Liver (tissue), 9 donors: Measurements from ENCODE around the gene DCPS. TPM values are rescaled to one million over a fixed set of nuclear protein-coding genes. Genes with fewer than 3 reads are reported as not detected.

ENCODE experiments used
- DNase-seq: peaks from one replicate; pipeline ENCODE4 v3.0.0-alpha.2; 2017; ENCODE audit warnings: low spot score
- H3K27ac ChIP-seq, 2 donors: one replicate each; pipeline ENCODE4 v1.7.0; 2013; ENCODE audit warnings: inconsistent platforms in 2 of 2, low read length in 2 of 2, control low read depth in 1 of 2, low read depth in 1 of 2, mild to moderate bottlenecking in 1 of 2
- H3K27me3 ChIP-seq, 4 donors: one replicate each; pipeline versions ENCODE4 v1.6.1 to v1.7.0; 2013; ENCODE audit warnings: low read length in 3 of 4, inconsistent platforms in 1 of 4, mild to moderate bottlenecking in 1 of 4, moderate library complexity in 1 of 4; ENCODE audit not compliant: control insufficient read depth in 4 of 4, insufficient read depth in 4 of 4
- H3K36me3 ChIP-seq, 4 donors: one replicate each; pipeline versions ENCODE4 v1.6.1 to v1.7.0; 2013; ENCODE audit warnings: low read length in 3 of 4, mild to moderate bottlenecking in 3 of 4, low read depth in 1 of 4, moderate library complexity in 1 of 4; ENCODE audit not compliant: control insufficient read depth in 4 of 4, insufficient read depth in 3 of 4
- H3K4me1 ChIP-seq, 4 donors: one replicate each; pipeline versions ENCODE4 v1.6.1 to v1.7.0; 2013; ENCODE audit warnings: low read length in 3 of 4, mild to moderate bottlenecking in 3 of 4, moderate library complexity in 1 of 4; ENCODE audit not compliant: control insufficient read depth in 4 of 4, insufficient read depth in 4 of 4
- H3K4me3 ChIP-seq, 3 donors: one replicate each; pipeline versions ENCODE4 v1.6.1 to v1.7.0; 2013; ENCODE audit warnings: low read length in 3 of 3, control low read depth in 1 of 3, low read depth in 1 of 3, mild to moderate bottlenecking in 1 of 3
- H3K9ac ChIP-seq, 2 donors: one replicate each; pipeline ENCODE4 v1.7.0; 2013; ENCODE audit warnings: low read length in 2 of 2, mild to moderate bottlenecking in 2 of 2, moderate library complexity in 2 of 2, control low read depth in 1 of 2, low read depth in 1 of 2
- H3K9me3 ChIP-seq, 4 donors: one replicate each; pipeline versions ENCODE4 v1.6.1 to v1.7.0; 2013; ENCODE audit warnings: low read length in 3 of 4; ENCODE audit not compliant: control insufficient read depth in 4 of 4
- EGR1 ChIP-seq, 2 donors: IDR thresholded peaks; 2 replicates each; pipeline ENCODE4 v1.6.1; 2016 to 2018; ENCODE audit warnings: antibody characterized with exemption in 2 of 2, low read depth in 2 of 2
- FOXA1 ChIP-seq: IDR thresholded peaks from 2 replicates; pipeline ENCODE4 v1.6.1; 2016; ENCODE audit warnings: antibody characterized with exemption
- FOXA2 ChIP-seq: IDR thresholded peaks from 2 replicates; pipeline ENCODE4 v1.6.1; 2016; ENCODE audit warnings: antibody characterized with exemption
- GABPA ChIP-seq, 2 donors: IDR thresholded peaks in 1 of 2; conservative IDR thresholded peaks in 1 of 2; 2 replicates each; pipeline ENCODE4 v1.6.1; 2016; ENCODE audit warnings: antibody characterized with exemption in 2 of 2, mild to moderate bottlenecking in 1 of 2, moderate library complexity in 1 of 2
- HNF4A ChIP-seq, 2 donors: conservative IDR thresholded peaks; 2 replicates each; pipeline ENCODE4 v1.6.1; 2016; ENCODE audit warnings: antibody characterized with exemption in 2 of 2, mild to moderate bottlenecking in 2 of 2
- HNF4G ChIP-seq: IDR thresholded peaks from 2 replicates; pipeline ENCODE4 v1.6.1; 2016; ENCODE audit warnings: antibody characterized with exemption
- JUND ChIP-seq, 2 donors: IDR thresholded peaks; 2 replicates each; pipeline ENCODE4 v1.6.1; 2016; ENCODE audit warnings: antibody characterized with exemption in 2 of 2
- NR2F2 ChIP-seq: IDR thresholded peaks from 2 replicates; pipeline ENCODE4 v1.6.1; 2016; ENCODE audit warnings: antibody characterized with exemption
- RAD21 ChIP-seq, 2 donors: IDR thresholded peaks; 2 replicates each; pipeline ENCODE4 v1.6.1; 2016; ENCODE audit warnings: antibody characterized with exemption in 2 of 2, mild to moderate bottlenecking in 2 of 2
- RXRA ChIP-seq, 2 donors: IDR thresholded peaks; 2 replicates each; pipeline ENCODE4 v1.6.1; 2017 to 2018; ENCODE audit warnings: antibody characterized with exemption in 2 of 2, mild to moderate bottlenecking in 1 of 2
- SP1 ChIP-seq: IDR thresholded peaks from 2 replicates; pipeline ENCODE4 v1.6.1; 2018; ENCODE audit warnings: antibody characterized with exemption, mild to moderate bottlenecking
- TAF1 ChIP-seq: conservative IDR thresholded peaks from 2 replicates; pipeline ENCODE4 v1.6.1; 2016; ENCODE audit warnings: antibody characterized with exemption, mild to moderate bottlenecking
- YY1 ChIP-seq: IDR thresholded peaks from 2 replicates; pipeline ENCODE4 v1.6.1; 2016; ENCODE audit warnings: antibody characterized with exemption, mild to moderate bottlenecking
- WGBS: extraction: QIAGEN DNeasy Blood & Tissue Kit; methylation state at CpG from one replicate; pipeline ENCODE4 v1.1.7; 2013; 5-methylcytosine and 5-hydroxymethylcytosine counted together
- polyA plus RNA-seq, 2 donors: library from polyadenylated mRNA; stranded (reverse) in 1 of 2; unstranded in 1 of 2; fragments of 200-250 nt in 1 of 2; fragments of >200 nt in 1 of 2; fragmentation: Nextera tagmentation in 1 of 2; extraction: Ambion mirVana in 1 of 2; gene quantifications; one replicate each; pipeline versions ENCODE4 v1.2.1 to v1.2.3, GENCODE V29; 2013 to 2015
- total RNA-seq, 2 donors: library from RNA; depleted of rRNA; stranded (reverse); fragments of >200 nt; gene quantifications; one replicate each; pipeline ENCODE4 v1.2.3, GENCODE V29; 2014
- TF ChIP-seq, protein P1 (sequence below): IDR thresholded peaks from 2 replicates; pipeline ENCODE4 v1.6.1; 2016; ENCODE audit warnings: antibody characterized with exemption
- TF ChIP-seq, protein P2 (sequence below): fragments of 150-350 bp; IDR thresholded peaks from 2 replicates; pipeline ENCODE4 v1.5.1; 2017; ENCODE audit warnings: improper control_type of control experiment, low read depth, low read length; ENCODE audit not compliant: missing input control
- TF ChIP-seq, protein P3 (sequence below): IDR thresholded peaks from 2 replicates; pipeline ENCODE4 v1.6.1; 2016; ENCODE audit warnings: antibody characterized with exemption, mild to moderate bottlenecking
- TF ChIP-seq, protein P4 (sequence below): IDR thresholded peaks from 2 replicates; pipeline ENCODE4 v1.6.1; 2016; ENCODE audit warnings: antibody characterized with exemption
- TF ChIP-seq, protein P5 (sequence below): IDR thresholded peaks from 2 replicates; pipeline ENCODE4 v1.6.1; 2016; ENCODE audit warnings: antibody characterized with exemption
- donor health status: healthy.
- donor health status: healthy.
- donor health status: healthy.
- donor health status: healthy.
- donor health status: healthy.

DCPS gene, protein sequence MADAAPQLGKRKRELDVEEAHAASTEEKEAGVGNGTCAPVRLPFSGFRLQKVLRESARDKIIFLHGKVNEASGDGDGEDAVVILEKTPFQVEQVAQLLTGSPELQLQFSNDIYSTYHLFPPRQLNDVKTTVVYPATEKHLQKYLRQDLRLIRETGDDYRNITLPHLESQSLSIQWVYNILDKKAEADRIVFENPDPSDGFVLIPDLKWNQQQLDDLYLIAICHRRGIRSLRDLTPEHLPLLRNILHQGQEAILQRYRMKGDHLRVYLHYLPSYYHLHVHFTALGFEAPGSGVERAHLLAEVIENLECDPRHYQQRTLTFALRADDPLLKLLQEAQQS
- total RNA-seq (10 to 100 TPM in 1 of 2 donors, 1 to 10 TPM in 1; 5.6 to 10.7 TPM), polyA plus RNA-seq (10 to 100 TPM; 27.3 to 61.0 TPM)

DNA sequence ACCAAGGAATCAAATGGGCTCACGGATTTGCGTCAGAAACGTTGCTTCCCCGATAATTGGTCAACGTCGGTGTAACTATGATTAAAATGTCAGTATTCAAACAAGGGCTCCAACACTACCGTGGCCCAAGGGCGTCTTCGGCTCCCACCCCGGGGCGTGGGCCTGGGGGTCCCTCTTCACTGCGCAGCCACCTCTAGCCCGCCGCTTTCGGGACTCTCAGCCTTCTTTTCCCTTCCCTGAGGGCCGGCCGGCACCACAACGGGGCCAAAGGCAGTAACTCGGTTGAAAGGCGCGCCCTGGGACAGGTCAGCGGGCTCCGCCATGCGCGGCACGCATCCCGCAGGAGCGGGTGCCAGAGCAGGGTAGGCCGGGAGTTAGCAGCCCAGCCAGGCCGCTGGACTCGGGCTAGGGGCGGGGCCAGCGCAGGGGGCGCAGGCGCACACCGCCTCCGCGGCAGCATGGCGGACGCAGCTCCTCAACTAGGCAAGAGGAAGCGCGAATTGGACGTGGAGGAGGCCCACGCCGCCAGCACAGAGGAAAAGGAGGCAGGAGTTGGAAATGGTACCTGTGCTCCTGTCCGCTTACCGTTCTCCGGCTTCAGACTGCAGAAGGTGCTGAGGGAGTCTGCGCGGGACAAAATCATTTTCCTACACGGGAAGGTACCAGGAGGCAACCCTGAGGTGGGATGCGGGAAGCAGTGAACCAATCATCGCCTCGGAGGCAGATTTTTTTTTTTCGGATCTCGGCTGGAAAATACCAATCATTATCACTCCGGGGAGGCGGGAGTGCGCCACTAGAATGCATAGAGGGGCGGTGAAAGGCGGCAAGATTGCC lies at the start of gene DCPS:
DCPS (plus strand) TSS at position 438 of the 834 bp plus-strand sequence; CDS start at position 459, 21 bp downstream.
- Histone ChIP-seq H3K36me3 (peaks cover 0 to 2% (median 0%) of the 10 kb centered on the region in 4 donors), H3K9me3 (no peaks in the 10 kb centered on the region), H3K9ac (peak within 1 kb of the TSS; percentile 51 to 76), H3K27ac (peak within 1 kb of the TSS; percentile 83 to 90), H3K27me3 (no peaks in the 10 kb centered on the region), H3K4me3 (peak within 1 kb of the TSS; percentile 66 to 84 (median 83)), H3K4me1 (peaks cover 0 to 14% (median 11%) of the 10 kb centered on the region in 4 donors)
- DNase-seq, result peak; percentile 87
- TF ChIP-seq RXRA (IDR thresholded peaks at IDR 0.05), result no peak
- no peak for TF ChIP-seq EGR1 (IDR thresholded peaks at IDR 0.05; ENCODE audit: low read depth in 2 of 2)
- TF ChIP-seq, protein P1, sequence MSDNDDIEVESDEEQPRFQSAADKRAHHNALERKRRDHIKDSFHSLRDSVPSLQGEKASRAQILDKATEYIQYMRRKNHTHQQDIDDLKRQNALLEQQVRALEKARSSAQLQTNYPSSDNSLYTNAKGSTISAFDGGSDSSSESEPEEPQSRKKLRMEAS, result peak; percentile 44
- TF ChIP-seq FOXA1, result no peak
- no peak for TF ChIP-seq TAF1
- TF ChIP-seq HNF4A (conservative IDR thresholded peaks at IDR 0.05), result no peak
- TF ChIP-seq, protein P2, sequence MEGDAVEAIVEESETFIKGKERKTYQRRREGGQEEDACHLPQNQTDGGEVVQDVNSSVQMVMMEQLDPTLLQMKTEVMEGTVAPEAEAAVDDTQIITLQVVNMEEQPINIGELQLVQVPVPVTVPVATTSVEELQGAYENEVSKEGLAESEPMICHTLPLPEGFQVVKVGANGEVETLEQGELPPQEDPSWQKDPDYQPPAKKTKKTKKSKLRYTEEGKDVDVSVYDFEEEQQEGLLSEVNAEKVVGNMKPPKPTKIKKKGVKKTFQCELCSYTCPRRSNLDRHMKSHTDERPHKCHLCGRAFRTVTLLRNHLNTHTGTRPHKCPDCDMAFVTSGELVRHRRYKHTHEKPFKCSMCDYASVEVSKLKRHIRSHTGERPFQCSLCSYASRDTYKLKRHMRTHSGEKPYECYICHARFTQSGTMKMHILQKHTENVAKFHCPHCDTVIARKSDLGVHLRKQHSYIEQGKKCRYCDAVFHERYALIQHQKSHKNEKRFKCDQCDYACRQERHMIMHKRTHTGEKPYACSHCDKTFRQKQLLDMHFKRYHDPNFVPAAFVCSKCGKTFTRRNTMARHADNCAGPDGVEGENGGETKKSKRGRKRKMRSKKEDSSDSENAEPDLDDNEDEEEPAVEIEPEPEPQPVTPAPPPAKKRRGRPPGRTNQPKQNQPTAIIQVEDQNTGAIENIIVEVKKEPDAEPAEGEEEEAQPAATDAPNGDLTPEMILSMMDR, result no peak
- peak in 1 of 2 donors; percentile 45 for TF ChIP-seq JUND (IDR thresholded peaks at IDR 0.05)
- TF ChIP-seq, protein P3, sequence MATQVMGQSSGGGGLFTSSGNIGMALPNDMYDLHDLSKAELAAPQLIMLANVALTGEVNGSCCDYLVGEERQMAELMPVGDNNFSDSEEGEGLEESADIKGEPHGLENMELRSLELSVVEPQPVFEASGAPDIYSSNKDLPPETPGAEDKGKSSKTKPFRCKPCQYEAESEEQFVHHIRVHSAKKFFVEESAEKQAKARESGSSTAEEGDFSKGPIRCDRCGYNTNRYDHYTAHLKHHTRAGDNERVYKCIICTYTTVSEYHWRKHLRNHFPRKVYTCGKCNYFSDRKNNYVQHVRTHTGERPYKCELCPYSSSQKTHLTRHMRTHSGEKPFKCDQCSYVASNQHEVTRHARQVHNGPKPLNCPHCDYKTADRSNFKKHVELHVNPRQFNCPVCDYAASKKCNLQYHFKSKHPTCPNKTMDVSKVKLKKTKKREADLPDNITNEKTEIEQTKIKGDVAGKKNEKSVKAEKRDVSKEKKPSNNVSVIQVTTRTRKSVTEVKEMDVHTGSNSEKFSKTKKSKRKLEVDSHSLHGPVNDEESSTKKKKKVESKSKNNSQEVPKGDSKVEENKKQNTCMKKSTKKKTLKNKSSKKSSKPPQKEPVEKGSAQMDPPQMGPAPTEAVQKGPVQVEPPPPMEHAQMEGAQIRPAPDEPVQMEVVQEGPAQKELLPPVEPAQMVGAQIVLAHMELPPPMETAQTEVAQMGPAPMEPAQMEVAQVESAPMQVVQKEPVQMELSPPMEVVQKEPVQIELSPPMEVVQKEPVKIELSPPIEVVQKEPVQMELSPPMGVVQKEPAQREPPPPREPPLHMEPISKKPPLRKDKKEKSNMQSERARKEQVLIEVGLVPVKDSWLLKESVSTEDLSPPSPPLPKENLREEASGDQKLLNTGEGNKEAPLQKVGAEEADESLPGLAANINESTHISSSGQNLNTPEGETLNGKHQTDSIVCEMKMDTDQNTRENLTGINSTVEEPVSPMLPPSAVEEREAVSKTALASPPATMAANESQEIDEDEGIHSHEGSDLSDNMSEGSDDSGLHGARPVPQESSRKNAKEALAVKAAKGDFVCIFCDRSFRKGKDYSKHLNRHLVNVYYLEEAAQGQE, result peak; percentile 18
- peak; percentile 35 to 66 for TF ChIP-seq RAD21 (IDR thresholded peaks at IDR 0.05)
- no peak for TF ChIP-seq NR2F2
- TF ChIP-seq, protein P4, sequence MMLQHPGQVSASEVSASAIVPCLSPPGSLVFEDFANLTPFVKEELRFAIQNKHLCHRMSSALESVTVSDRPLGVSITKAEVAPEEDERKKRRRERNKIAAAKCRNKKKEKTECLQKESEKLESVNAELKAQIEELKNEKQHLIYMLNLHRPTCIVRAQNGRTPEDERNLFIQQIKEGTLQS, result no peak
- no peak for TF ChIP-seq GABPA (IDR thresholded peaks at IDR 0.05 in 1 of 2, conservative IDR thresholded peaks at IDR 0.05 in 1 of 2)
- TF ChIP-seq YY1, result peak; percentile 97
- no peak for TF ChIP-seq FOXA2
- TF ChIP-seq, protein P5, sequence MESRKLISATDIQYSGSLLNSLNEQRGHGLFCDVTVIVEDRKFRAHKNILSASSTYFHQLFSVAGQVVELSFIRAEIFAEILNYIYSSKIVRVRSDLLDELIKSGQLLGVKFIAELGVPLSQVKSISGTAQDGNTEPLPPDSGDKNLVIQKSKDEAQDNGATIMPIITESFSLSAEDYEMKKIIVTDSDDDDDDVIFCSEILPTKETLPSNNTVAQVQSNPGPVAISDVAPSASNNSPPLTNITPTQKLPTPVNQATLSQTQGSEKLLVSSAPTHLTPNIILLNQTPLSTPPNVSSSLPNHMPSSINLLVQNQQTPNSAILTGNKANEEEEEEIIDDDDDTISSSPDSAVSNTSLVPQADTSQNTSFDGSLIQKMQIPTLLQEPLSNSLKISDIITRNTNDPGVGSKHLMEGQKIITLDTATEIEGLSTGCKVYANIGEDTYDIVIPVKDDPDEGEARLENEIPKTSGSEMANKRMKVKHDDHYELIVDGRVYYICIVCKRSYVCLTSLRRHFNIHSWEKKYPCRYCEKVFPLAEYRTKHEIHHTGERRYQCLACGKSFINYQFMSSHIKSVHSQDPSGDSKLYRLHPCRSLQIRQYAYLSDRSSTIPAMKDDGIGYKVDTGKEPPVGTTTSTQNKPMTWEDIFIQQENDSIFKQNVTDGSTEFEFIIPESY, result no peak
- peak; percentile 49 for TF ChIP-seq SP1
- no peak for TF ChIP-seq HNF4G
- WGBS, result 3% methylated on average over 61 of the region's 61 CpGs
